Peyer's patch (tissue), 4 donors: ENCODE results near the gene TBP.

Source experiments
- POLR2A ChIP-seq, 2 donors: fragments of 450-650 bp; IDR thresholded peaks; one replicate each; pipeline ENCODE4 v1.5.1; 2017; ENCODE audit warnings: antibody characterized with exemption in 2 of 2, mild to moderate bottlenecking in 2 of 2, moderate library complexity in 2 of 2
- TF ChIP-seq, protein P1 (sequence below), 6 experiments: fragments of 450-650 bp in 4 of 6; fragments of 200-600 bp in 2 of 6; sonication (generic) in 1 of 6; IDR thresholded peaks; one replicate each; pipeline ENCODE4 v1.5.1; 2017 to 2019; ENCODE audit warnings: antibody characterized with exemption in 6 of 6, mild to moderate bottlenecking in 3 of 6, moderate library complexity in 1 of 6

DNA sequence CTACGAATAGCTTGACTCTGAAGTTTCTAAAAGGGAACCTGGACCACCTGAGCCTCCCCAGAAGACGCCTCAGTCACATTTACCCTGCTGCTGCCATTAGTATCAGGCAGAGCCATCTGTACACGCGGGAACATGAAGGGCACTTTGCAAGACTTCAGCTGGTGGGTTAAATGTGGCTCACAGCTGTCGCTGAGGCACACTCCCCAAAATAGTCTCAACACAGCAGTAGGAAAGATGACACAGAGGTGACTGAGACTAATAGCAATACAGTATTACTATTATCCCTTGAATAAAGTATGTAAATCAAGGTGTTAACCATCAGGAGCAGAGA, 30.0 kb upstream of the TBP start:
- TF ChIP-seq, protein P1, sequence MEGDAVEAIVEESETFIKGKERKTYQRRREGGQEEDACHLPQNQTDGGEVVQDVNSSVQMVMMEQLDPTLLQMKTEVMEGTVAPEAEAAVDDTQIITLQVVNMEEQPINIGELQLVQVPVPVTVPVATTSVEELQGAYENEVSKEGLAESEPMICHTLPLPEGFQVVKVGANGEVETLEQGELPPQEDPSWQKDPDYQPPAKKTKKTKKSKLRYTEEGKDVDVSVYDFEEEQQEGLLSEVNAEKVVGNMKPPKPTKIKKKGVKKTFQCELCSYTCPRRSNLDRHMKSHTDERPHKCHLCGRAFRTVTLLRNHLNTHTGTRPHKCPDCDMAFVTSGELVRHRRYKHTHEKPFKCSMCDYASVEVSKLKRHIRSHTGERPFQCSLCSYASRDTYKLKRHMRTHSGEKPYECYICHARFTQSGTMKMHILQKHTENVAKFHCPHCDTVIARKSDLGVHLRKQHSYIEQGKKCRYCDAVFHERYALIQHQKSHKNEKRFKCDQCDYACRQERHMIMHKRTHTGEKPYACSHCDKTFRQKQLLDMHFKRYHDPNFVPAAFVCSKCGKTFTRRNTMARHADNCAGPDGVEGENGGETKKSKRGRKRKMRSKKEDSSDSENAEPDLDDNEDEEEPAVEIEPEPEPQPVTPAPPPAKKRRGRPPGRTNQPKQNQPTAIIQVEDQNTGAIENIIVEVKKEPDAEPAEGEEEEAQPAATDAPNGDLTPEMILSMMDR (IDR thresholded peaks at IDR 0.05): no peak
- TF ChIP-seq POLR2A (IDR thresholded peaks at IDR 0.05): no peak
